GM12873 (cell line): ENCODE data around the gene KLHL11.

ENCODE experiments used
- TF ChIP-seq, protein P1 (sequence below): IDR thresholded peaks from 2 replicates; pipeline ENCODE4 v1.5.1; 2012; ENCODE audit warnings: low read depth, mild to moderate bottlenecking, moderate library complexity, low read length, control low read depth; ENCODE audit not compliant: insufficient read depth; ENCODE audit errors: missing control alignments

The KLHL11 gene

GRCh38 chr17:41865596-41865893 is 322 bp upstream of the KLHL11 start:
- TF ChIP-seq, protein P1, sequence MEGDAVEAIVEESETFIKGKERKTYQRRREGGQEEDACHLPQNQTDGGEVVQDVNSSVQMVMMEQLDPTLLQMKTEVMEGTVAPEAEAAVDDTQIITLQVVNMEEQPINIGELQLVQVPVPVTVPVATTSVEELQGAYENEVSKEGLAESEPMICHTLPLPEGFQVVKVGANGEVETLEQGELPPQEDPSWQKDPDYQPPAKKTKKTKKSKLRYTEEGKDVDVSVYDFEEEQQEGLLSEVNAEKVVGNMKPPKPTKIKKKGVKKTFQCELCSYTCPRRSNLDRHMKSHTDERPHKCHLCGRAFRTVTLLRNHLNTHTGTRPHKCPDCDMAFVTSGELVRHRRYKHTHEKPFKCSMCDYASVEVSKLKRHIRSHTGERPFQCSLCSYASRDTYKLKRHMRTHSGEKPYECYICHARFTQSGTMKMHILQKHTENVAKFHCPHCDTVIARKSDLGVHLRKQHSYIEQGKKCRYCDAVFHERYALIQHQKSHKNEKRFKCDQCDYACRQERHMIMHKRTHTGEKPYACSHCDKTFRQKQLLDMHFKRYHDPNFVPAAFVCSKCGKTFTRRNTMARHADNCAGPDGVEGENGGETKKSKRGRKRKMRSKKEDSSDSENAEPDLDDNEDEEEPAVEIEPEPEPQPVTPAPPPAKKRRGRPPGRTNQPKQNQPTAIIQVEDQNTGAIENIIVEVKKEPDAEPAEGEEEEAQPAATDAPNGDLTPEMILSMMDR = no peak

DNA sequence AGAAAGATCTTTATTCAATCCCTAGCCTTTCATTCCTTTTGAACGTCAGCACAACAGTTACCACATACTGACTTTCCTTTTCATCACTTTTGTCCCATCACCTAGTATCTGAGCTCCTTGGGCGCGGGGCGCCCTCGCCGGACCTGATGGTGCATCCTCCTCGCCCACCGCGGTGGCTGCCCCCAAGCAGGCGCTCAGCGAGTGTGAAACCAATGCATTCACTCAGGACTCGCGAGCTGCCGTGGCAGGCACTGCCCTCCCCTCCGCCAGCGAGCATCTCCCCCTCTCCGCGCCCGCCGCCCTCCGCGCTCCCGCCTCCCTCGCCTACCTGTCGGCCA is 756 bp downstream of the KLHL11 start:
- TF ChIP-seq, protein P1 = no peak

- TF ChIP-seq, protein P1 = no peak
Observed at GRCh38 chr17:41863074-41863848, 2.0 kb downstream of the KLHL11 start.

DNA sequence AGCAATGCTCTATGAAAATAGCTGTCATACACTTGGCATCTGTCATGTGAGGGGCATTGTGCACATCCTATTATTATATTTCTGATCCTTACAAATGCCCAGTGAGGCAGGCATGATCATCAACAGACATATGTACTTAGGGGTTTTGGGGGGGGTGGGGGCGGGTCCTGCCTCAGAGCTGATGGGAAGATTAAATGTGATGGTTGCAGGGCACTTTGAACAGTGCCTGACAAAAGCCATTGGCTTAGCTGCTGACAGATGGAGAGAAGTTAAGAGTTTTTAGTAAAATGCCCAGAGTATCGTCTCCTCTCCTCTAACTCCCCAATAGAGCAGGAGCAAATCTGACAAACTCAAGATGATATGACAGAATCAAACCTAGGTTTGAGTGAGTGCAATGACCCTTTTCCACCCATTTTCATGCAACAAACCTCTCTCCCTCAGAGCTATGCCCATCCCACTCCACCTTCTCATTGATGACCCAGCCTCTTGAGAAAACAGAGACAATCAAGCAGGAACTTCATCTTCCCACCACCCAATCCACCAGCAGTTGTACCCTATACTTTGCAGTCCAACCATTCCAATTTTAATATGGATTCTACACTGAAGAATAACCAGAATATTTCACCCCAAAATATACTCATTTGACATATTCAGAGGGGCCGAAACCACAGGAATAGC is 4.8 kb downstream of the KLHL11 start:
- TF ChIP-seq, protein P1 = no peak

DNA sequence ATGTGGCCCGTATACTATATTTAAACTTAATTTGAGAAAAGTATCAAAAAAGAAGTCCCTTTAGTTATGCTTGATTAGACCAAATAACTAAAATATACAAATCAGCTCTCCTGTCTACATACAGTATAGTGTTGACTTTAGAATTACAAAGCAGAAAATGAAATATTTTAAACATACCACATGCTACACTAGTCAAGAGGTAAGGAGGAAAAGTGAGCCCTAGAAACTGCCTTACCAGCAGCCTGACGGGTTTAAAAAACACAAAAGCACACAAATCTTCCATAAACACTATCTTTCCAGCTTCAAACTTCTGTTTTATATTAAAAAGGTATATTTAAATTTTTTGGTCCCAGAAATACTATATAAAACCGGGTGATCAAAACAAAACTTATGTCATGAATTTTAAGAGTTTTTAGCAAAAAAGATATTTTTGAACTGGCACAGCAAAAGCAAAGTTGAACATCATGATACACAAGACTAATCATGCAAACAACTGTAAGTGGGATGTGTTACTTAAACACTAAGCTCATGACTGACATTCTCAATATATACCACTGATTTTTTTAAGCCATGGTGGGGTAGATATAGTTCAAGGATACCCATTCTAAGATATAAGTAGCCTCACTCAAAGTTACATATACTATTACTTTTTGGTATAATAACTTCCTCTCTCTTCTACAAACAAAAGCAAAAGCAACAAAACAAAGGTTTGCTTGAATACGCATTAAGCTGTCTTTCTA is 15.8 kb downstream of the KLHL11 start:
- TF ChIP-seq, protein P1 = no peak

DNA sequence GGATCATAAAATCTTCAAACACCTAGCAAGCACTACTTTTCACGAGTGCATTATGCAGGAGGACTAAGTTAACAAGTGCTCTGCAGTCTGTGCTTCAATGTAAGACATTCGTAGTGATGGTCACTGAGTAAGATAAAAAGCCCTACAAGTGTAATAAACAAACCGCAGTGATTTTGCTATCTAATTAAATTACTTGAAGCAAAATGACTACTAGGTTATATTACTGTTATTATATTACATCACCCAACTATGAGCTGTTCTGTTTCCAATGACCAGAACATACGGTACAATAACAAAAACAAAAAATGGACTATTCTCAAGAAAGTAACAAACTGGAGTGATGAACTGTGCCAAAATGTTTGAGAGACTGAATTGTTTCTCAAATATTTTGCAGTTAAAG is 16.4 kb downstream of the KLHL11 start:
- TF ChIP-seq, protein P1 = no peak

DNA sequence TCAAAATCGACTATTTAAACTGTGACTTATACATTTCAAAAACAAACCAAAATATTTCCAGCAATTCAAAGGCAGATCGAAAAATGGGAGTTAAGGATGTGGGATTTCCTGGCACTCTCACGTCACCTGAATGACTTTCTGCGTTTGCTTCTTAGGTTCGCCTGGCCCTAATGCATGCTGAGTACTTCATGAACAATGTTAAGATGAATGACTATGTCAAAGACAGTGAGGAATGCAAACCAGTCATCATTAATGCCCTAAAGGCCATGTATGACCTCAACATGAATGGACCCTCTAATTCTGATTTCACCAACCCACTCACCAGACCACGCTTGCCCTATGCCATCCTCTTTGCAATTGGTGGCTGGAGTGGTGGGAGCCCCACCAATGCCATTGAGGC is 20.3 kb downstream of the KLHL11 start:
- TF ChIP-seq, protein P1 = no peak
